ENCODE data around the gene LPAR6.

Gene LPAR6

DNA sequence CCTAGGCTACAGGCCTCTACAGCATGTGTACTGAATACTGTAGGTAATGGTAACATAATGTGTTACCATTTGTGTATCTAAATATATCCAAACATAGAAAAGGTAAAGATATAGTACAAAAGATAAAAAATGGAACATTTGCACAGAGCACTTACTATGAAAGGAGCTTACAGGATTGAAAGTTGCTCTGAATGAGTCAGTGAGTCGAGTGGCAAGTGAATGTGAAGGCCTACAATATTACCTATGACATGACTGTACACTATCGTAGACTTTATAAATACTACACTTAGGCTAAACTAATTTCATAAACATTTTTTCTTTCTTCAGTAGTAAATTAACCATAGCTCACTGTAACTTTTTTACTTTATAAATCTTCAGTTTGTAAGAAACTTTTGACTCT lies 35.1 kb downstream of the LPAR6 start:
- DNase-seq (ENCODE audit: extremely low read depth in 1 of 2, low read depth in 1 of 2), result no peak

DNA sequence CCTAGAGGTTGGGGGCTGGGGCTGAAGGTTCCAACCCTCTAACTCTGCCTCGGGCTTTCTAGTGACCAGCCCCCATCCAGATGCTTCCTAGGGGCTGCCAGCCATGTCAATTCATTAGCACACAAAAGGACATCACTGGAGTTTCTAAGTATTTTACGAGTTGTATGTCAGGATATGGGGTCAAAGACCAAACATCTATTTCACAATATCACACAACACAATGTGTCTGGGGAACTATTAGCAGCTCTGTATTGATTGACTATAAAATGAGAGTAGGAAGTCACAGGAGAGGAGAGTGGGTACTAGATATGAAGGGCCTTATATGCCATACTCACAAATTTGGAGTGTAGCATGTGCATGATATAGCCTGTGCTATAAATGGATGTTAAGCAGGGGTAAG lies 42.1 kb downstream of the LPAR6 start:
- DNase-seq (ENCODE audit: extremely low read depth in 1 of 2, low read depth in 1 of 2), result no peak

DNA sequence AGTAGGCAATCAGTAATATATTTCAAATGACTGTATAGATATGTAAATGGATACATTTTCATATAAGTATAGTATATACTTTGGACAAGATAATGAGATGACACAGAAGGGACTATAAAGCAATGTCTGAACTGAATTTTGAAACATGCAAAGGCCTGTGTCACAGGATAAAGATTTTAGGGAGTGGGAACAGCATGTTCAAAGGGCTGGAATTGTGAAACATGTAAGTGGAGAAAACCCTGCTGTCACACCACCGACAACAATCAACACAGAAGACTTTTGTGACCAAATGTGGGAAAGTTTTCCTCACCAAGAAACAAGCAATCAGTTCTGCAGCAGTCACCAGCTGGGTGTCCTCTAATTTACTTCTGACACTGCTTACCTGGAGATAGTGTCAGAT lies 42.9 kb downstream of the LPAR6 start:
- DNase-seq (ENCODE audit: extremely low read depth in 1 of 2, low read depth in 1 of 2), result no peak

Measured in stimulated activated CD8-positive, alpha-beta memory T cell treated with anti-CD3 and anti-CD28 coated beads, Interleukin-7, amount 100 ng/mL, for 48 hours (primary cell).